ENCODE measurements around the gene DDX54.

Gene DDX54

DNA sequence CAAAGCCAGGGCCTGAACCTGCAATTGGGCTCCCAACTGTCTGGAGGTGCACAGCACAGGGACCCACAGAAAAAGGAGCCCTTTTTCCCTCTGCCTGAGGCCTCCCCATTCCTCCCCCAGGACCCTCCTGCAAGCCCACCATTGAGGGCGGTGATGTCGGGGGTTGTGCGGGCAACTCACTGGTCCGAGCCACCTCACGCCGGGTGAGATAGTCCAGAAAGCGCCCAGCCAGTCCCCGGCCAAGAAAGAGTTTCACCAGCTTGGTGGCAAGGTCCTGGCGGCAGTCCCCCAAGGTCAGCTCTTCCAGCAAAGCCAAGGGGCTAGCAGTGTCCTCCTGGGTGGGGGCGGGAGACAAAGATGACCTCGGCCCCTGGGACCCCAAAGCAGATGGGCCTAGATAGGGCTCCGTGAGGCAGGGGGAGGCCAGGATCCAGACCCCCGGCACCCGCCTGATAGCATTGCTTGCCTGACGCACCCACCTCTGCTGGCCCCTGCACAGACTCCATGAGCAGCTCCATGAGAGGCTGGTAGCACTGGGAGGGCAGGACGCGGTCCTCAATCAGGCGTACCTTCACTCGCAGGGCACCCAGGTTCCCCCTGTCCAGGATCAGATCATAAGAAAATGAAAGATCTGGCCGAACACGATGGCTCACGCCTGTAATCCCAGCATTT is 69.7 kb downstream of the DDX54 start:
- DNase-seq: no peak

DNA sequence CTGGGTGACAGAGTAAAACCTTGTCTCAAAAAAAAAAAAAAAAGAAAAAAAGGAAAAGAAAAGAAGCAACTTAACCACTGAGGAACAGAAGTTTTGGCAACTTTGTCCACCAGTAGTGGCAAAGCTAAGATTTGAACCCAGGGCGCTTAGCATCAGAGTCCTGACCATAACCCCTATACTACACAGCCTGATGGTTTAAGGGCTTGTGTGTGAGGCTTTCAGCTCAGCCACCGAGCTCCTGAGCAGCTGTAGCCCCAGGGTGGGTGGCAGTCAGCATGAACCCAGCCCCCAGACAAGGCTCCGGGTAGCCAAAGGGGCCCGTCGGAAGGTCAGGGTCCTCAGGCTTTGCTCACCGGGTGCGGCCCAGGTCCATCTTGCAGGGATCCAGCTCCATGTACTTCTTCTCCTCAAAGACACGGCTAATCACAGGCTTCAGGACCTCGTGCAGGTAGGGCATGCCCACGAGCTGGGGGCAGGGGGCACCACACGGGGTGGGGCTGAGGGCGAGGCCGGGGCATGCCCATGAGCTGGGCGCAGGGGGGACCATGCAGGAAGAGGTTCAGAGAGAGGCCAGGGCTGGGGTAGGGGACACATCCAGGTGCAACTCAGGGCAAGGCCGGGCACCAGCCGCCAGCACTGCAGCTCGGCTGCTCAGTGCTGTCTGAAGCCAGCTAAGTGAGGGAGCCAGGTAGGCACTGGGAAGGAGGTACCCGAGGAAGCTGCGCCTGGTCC is 70.7 kb downstream of the DDX54 start:
- DNase-seq: no peak

DNA sequence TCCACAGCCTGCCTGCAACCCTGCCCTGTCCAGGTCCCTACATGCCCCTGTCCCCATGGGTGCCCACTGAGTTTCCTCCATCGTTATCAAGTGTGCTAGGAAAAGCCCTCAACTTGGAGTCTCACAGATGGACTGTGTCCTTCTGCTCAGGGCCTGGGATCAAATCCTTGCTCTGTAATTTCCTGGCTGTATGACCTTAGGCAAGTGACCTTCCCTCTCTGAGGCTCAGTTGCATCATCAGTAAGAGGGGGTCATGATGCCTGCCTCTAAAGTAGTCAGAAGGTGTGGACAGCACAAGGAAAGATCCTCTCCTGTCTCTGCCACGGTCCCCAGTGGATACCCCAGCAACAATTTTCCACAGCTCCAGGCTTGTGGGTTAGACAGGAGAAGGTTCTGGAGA is 71.9 kb downstream of the DDX54 start:
- no peak for DNase-seq

DNA sequence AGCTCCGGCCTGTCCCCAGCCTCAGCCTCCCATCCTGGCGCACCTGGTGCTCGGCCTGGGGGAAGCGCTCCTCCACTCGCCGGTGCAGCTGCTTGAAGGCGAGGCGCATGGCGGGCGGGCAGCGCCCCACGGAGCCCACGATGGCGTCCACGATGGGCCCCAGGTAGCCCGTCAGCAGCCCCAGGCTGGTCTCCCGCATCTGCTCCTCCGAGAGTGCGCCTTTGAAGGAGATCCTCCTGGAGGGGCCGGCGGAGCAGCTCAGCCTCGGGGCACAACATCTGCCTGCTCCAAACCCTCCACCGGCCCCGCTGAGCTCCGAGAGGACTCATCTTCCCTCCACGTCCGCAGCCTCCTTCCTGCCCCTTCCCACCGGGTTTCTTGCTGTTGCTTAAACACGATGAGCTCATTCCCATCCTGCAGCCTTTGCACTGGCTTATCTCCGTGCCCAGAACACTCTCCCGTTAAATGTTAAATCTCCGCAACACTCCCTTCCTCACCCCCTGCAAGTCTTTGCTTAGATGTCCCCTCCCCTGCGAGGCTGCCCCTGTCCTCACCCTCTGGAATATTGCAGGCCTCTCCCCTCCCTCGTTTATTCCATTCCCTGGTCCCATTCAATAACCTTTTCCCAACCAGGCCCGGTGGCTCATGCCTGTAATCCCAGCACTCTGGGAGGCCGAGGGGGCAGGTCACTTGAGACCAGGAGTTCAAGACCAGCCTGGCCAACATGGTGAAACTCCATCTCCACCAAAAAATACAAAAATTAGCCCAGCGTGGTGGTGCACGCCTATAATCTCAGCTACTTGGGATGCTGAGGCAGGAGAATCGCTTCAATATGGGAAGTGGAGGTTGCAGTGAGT is 73.0 kb downstream of the DDX54 start:
- no peak for DNase-seq

DNA sequence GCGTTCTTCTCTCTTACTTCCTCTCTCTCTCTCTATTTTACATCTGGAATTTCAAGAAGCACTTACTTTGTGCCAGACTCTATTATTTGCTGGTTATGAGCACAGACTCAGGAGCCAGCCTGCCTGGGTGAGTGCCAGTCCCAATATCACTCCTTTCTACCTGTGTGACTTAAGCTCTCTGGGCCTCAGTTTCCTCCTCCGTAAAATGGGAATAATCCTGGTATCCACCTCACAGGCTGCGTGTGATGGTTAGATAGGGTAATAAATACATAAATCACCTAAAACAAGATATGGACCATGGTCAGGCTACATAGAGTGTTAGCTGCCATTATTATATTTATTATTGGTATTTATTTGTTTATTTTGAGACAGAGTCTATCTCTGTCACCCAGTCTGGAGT is 74.0 kb downstream of the DDX54 start:
- no peak for DNase-seq

DNA sequence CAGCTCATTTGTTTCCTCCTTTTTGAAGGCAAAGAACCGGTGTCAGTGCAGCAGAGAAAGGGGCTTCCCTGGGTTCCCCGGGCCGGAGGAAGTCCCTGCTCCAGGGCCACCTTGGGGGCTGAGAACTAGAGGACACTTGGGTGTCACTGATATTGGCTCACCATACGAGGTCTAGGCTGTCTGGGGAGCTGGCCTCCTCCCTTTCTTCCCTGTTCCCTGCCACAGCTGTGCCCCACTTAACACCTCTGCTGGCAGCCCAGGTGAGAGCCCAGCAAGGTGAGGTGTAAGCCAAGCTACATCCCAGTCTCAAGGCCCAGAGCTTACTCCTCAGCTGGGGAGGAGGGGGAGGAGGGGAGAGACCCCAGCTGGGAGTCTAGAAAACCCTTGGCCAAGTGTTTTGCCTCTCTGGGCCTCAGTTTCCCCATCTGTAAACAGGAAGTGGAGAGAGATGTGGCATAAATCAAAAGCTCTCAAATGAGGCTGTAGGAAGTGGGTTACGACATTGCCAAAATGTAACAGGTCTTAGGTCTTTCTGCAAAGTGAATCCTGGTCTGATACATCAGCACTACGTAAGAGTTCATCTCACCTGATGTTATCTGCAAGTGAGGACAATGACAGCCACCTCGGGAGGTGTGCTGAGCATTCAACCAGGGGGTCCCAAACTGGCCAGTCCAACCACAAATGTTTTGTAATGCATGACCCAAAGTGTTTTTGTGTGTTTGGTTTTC is 75.2 kb downstream of the DDX54 start:
- no peak for DNase-seq

DNA sequence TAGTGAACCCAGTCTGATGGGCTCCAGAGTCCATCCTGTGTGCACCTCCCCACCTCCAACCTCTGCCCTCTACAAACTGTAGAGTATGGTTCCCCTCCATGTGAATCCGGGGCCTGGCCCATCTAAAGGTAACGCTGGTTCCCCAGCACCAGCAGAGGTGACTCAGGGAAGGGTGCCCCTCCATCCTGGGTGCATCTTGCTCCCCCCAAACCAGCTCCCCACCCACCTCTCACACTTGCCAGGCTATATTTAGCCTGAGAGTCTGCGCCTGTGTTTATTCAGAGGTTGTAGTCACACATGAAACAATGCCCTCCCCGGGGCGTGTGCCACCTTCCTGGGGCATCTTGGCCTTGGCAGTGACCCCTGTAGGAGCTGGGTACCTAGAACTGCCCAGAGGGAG is 75.9 kb downstream of the DDX54 start:
- no peak for DNase-seq

DNA sequence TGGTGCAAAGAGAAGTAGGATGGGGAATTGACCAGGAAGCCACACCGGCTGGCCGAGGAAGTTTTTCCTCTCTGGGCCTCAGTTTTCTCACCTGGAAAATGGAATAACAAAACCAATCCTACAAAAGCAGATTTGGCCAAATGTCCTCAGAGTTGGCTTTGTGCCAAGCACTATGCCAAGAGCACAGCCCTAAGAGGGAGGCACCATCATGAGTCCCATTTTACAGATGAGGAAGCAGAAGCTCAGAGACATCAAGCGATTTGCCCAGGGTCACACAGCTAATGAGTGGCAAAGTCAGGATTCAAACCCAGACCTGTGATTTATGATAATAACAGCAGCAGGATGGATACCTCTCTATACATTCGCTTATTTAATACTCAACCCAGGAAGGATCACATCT is 77.0 kb downstream of the DDX54 start:
- no peak for DNase-seq

All from NCI-H2227 treated with DMSO at 0.1 percent for 48 hours (cell line).